Measurements from ENCODE around the gene TMPRSS4. TPM values are rescaled to one million over a fixed set of nuclear protein-coding genes. Genes with fewer than 3 reads are reported as not detected.
A peak's percentile ranks its signal among the peaks of the same experiment; 100 is the strongest.

TMPRSS4 gene
- total RNA-seq, 1 donor from 2014 or later: not detected

DNA sequence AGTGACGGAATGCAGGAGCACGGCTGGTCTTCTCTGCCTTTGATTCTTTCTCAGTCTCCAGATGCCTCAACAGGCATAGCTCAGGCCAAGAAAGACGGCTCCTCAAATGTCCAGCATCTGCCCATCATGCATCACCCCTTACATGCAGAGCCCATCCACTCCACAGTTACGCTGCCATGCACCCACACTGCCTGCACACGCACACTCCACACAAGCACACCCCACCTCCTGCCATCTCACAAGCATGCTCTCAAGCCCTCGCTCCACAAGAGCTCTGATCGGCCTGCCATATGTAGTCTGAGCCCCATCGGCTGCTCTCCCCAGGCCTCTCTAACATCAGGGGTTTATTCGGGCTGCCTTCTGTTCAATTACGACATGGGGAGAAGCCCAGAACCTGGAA, 56.9 kb downstream of the TMPRSS4 start:
- intact Hi-C loops (cut with micrococcal nuclease): no loop called here
- no peak for DNase-seq
- Mint-ChIP-seq H3K9me3 (no peaks in the 10 kb centered on the region), H3K36me3 (ENCODE audit: low read depth) (no peaks in the 10 kb centered on the region), H3K4me1 (no peaks in the 10 kb centered on the region), H3K27ac (no peak overlapping the region), H3K4me3 (no peak overlapping the region), H3K27me3 (peaks cover 21% of the 10 kb centered on the region)

DNA sequence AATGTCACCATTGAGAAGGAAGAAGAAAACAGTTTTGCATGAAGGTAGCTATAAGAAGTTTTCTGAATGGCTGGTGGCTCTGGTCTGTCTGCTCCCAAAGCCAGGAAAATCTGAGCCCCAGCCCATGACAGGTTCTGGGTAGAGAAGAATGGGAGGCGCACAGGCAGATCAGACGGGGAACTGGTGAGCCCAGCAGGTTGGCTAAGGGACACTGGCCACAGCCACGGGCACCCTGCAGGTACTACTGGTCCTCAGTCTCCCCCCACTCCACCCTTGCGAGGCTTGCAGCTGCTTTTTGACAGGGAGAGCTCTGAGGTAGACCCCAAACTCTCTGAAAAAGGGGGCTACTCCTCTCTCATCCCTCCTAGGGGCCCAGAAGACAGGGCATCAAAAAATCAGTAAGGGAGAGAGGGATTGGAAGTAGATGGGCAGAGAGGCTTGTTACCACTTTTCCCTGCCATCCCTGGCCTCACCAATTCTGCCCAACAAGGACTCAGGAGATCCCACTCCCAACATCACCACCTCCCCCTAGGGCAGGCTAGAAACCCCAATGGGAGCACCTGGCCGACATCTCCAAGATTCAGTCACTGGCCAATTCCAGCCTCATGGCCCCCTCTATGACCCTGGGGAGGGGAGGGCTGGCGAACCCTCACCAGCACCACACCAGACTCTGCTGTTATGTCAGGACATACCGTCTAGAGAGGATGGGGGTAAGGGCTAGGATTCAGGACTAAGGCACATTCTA, 58.3 kb downstream of the TMPRSS4 start:
- Mint-ChIP-seq H3K27me3 (peaks cover 28% of the 10 kb centered on the region), H3K9me3 (no peaks in the 10 kb centered on the region)

DNA sequence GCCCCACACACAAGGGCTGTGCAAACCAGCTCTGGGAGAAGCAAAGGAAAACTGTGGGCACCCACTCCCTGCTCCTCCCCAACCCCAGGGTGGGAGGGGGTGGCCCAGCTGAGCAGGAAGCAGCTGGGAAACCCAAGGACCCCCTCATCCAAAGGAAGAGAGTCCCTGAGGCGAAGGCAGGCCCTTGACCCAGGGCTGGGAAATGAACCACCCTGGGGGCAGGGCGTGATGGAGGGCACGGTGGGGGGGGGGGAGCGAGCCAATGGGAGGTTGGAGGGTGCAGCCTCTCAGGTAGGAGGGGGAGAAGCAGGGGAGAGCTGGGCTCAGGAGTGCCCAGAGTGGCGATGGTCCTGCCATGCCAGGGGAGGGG, 58.9 kb downstream of the TMPRSS4 start:
- Mint-ChIP-seq H3K27ac (no peak overlapping the region), H3K4me1 (no peaks in the 10 kb centered on the region), H3K27me3 (peaks cover 33% of the 10 kb centered on the region), H3K4me3 (no peak overlapping the region), H3K9me3 (no peaks in the 10 kb centered on the region), H3K36me3 (ENCODE audit: low read depth) (no peaks in the 10 kb centered on the region)
- DNase-seq: no peak
- intact Hi-C loops (cut with micrococcal nuclease): no loop called here

More for the DNA sequence above, 58.3 kb downstream of the TMPRSS4 start:
- no peaks in the 10 kb centered on the region for H3K4me1 Mint-ChIP-seq
- no peaks in the 10 kb centered on the region for H3K36me3 Mint-ChIP-seq (ENCODE audit: low read depth)
- no peak for DNase-seq
- no peak overlapping the region for H3K4me3 Mint-ChIP-seq
- no peak overlapping the region for H3K27ac Mint-ChIP-seq
- intact Hi-C loops (cut with micrococcal nuclease): no loop called here

DNA sequence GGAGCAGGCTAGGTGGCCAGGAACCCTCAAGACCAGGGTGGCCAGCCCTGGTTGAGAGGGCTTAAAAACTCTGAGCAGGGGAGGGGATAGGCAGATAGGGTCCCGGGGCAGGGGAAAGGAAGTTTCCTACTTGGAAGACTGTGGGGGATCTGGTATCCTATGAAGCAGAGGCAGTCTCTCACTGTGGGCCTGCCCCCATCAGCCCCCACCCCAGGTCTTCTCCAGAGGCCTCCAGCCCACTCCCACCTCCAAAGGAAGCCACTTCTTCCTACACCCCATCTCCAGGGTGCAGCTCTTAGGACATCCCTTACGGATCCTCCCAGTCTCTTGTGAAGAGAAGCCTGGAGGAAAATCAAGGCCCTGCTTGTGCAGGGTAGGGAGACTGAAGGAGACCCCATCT, 59.5 kb downstream of the TMPRSS4 start:
- DNase-seq: no peak
- peaks cover 32% of the 10 kb centered on the region for H3K27me3 Mint-ChIP-seq
- H3K4me1 Mint-ChIP-seq: no peaks in the 10 kb centered on the region
- no peaks in the 10 kb centered on the region for H3K36me3 Mint-ChIP-seq (ENCODE audit: low read depth)
- intact Hi-C loops (cut with micrococcal nuclease): no loop called here
- H3K9me3 Mint-ChIP-seq: no peaks in the 10 kb centered on the region
- no peak overlapping the region for H3K4me3 Mint-ChIP-seq
- no peak overlapping the region for H3K27ac Mint-ChIP-seq

DNA sequence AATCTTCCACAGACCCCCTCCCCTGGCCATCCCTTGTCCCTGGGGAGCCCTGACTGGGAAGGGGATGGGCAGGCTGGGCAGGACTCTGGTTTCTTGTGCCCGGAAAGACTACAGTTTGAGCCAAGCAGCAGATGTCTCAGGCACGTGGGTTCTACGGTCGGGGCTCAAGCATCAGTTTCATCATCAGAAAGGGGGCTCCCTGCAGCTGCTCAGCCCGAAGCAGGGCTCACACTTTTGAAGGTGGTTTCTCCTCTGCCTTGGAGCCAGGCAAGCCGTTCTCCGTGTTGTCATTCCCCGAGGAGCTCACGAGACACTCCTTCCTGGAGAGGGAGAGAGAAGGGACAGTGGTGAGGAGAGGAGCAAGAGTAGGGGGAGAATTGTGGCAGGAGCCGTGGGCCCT, 59.9 kb downstream of the TMPRSS4 start:
- no peaks in the 10 kb centered on the region for H3K9me3 Mint-ChIP-seq
- no peak overlapping the region for H3K27ac Mint-ChIP-seq
- intact Hi-C loops (cut with micrococcal nuclease): no loop called here
- H3K4me3 Mint-ChIP-seq: no peak overlapping the region
- H3K4me1 Mint-ChIP-seq: no peaks in the 10 kb centered on the region
- H3K36me3 Mint-ChIP-seq (ENCODE audit: low read depth): no peaks in the 10 kb centered on the region
- H3K27me3 Mint-ChIP-seq: peaks cover 35% of the 10 kb centered on the region
- no peak for DNase-seq

DNA sequence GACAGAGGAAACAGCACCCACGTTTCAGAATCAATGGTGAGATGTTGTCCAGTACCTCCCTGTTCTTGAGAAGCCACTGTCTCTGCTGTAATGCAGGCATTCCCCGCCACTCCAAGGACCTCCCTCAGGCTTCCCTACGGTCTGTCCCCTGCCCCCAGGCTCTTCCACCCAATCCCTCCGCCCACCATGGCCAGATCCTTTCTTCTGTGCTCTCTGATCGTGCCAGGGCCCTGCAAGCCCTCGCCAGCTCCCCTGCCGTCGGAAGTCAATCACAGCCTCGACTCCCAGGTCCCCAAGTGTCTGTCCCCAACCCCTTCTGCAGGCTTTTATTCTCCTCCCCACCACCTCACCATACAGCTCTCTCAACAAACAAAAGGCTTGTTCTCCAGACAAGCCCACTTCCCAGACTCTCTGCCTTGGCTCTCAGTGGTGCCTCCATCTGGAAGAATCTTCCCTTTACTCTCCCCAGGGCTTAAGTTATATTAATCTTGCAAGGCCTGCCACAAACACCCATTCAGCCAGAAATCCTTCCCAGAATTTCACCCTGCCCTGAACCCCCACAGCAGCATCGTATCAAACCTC, 62.1 kb downstream of the TMPRSS4 start:
- intact Hi-C loops (cut with micrococcal nuclease): no loop called here
- Mint-ChIP-seq H3K4me3 (no peak overlapping the region), H3K4me1 (peaks cover 6% of the 10 kb centered on the region), H3K27ac (no peak overlapping the region), H3K27me3 (peaks cover 54% of the 10 kb centered on the region), H3K36me3 (ENCODE audit: low read depth) (no peaks in the 10 kb centered on the region), H3K9me3 (no peaks in the 10 kb centered on the region)
- no peak for DNase-seq

DNA sequence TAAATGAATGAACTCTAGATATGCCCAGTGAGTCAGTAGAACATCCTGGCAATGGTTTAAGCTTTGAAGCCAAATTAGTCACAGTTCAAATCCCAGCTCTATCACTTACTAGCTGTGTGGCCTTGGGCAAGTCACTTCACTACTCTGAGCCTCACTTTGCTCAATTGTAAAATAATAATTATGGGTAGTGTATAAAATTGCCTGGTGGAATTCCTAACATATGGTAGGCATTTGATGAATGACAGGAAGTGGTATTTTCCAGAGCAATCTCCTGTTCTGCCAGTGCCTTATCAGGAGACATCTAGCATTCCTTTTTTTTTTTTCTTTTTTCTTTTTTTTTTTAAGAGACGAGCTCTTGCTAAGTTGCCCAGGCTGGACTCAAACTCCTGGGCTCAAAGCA, 62.7 kb downstream of the TMPRSS4 start:
- DNase-seq: no peak
- H3K9me3 Mint-ChIP-seq: no peaks in the 10 kb centered on the region
- H3K4me1 Mint-ChIP-seq: peaks cover 6% of the 10 kb centered on the region
- peaks cover 59% of the 10 kb centered on the region for H3K27me3 Mint-ChIP-seq
- no peak overlapping the region for H3K4me3 Mint-ChIP-seq
- no peaks in the 10 kb centered on the region for H3K36me3 Mint-ChIP-seq (ENCODE audit: low read depth)
- H3K27ac Mint-ChIP-seq: no peak overlapping the region
- intact Hi-C loops (cut with micrococcal nuclease): no loop called here

DNA sequence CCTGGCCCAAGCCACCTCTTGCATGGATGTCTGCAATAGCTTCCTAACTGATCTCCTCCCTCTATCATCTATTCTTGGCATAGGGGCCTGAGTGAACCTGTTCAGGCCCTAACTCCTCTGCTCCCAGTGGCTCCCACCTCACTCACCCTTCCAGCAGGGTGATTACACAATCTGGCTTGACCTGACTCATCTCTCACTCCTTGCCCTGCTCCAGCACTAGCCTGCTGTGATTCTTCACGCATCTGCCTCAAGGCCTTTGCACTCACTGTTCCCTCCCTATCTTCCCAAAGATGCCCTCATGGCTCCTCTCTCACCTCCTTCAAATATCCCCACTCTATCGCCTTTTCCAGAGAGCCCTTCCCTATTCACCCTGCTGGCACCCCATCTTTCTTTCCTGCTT, 65.2 kb downstream of the TMPRSS4 start:
- no peak overlapping the region for H3K27ac Mint-ChIP-seq
- peaks cover 66% of the 10 kb centered on the region for H3K27me3 Mint-ChIP-seq
- H3K4me1 Mint-ChIP-seq: peaks cover 17% of the 10 kb centered on the region
- intact Hi-C loops (cut with micrococcal nuclease): no loop called here
- DNase-seq: no peak
- no peaks in the 10 kb centered on the region for H3K9me3 Mint-ChIP-seq
- H3K36me3 Mint-ChIP-seq (ENCODE audit: low read depth): no peaks in the 10 kb centered on the region
- no peak overlapping the region for H3K4me3 Mint-ChIP-seq

DNA sequence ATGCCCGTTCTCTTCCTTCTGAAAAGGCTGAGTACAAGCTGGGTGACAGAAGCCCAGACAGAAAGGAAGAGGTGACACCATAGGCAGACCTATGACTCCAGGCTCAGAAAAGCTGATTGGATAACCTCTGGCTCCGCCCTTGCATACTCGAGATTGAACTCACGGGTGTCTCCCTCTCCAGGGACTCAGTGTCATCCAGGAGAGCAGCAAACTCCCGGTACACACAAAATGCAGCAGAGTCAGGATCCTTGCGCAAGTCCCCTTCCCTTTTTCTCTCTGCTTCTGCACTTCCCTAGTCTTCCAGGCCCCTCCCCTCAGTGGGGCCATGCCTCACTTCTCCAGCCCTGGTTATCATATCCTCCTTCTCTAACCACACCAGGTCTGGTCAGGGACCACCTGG, 65.9 kb downstream of the TMPRSS4 start:
- Mint-ChIP-seq H3K4me3 (peak overlapping the region; percentile 36), H3K27ac (no peak overlapping the region), H3K36me3 (ENCODE audit: low read depth) (no peaks in the 10 kb centered on the region), H3K4me1 (peaks cover 19% of the 10 kb centered on the region), H3K27me3 (peaks cover 68% of the 10 kb centered on the region), H3K9me3 (no peaks in the 10 kb centered on the region)
- intact Hi-C loops (cut with micrococcal nuclease): no loop called here
- DNase-seq: peak; percentile 74

DNA sequence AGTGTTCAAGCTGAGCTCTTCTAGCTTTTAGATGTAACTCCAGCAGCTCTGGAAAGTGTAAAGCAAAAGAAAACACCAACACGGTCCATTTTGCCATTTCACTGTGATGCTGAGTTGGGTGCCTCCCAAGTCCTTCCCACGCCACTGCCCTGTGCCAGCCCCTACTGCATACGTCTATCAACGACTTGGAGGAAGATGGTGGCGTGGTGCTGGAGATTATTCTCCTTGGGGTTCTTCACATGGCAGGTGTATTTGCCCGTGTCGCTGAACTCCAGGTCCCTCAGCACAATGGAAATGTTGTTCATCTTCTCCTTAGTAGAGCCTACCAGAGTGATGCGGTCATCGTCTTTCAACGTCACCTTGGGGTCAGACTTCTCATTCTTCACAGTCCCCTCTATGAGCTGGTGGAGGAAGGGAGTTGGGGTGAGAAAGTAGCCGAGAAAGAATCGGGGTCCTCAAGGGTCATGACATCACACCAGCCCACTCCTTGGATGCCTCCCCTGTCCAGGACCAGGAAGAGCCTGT, 66.8 kb downstream of the TMPRSS4 start:
- no peak overlapping the region for H3K27ac Mint-ChIP-seq
- DNase-seq: no peak
- peaks cover 19% of the 10 kb centered on the region for H3K4me1 Mint-ChIP-seq
- intact Hi-C loops (cut with micrococcal nuclease): loop anchor here (2.0 kb wide), 1 partner anchor 423 kb away; no protein-coding TSS in a partner anchor
- H3K36me3 Mint-ChIP-seq (ENCODE audit: low read depth): no peaks in the 10 kb centered on the region
- H3K9me3 Mint-ChIP-seq: no peaks in the 10 kb centered on the region
- no peak overlapping the region for H3K4me3 Mint-ChIP-seq
- peaks cover 74% of the 10 kb centered on the region for H3K27me3 Mint-ChIP-seq

DNA sequence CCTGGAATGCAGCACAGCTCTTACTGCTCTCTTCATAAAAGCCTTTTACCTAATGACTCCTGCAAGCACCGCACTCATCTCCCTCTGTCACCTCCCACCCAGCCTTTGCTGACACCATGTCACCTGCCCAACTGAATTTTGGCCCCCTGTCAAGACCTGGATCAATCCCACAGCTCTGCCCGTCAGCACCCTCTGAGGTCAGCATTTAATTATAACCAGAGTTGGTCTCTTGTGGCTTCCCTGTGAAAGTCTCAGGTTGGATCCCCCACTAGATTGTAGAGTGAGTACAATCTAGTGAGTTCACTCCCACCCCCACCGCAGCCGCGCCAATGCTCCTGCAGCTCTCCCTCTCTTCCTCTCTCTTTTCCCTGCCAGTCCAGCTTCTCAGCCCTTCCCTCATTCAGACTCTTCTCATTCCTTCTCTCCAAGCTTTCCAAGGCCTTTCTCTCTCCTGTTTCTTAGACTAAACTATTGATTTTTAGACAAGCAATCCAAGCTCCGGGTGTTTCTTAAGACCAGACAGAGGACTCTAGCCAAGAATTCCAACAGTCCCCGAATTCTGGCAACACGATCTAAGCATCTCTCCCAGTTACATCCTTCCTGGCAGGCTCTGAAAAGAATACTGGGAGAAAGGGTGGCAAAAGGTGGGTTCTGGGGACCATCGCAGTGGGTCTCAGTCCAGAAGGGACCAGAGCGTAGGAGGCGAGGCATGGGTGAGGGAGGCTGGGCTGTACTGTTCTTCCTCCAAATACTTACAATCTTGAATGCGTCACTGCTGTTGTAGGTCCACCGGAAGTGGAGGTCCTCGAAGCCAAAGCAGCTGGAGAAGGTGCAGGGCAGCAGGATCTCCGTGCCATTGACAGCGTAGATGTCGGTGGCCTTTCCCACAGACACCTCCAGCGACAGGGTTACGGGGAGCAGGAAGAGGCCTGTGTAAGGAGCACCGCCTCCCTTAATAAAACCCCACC, 67.7 kb downstream of the TMPRSS4 start:
- Mint-ChIP-seq H3K36me3 (ENCODE audit: low read depth) (no peaks in the 10 kb centered on the region), H3K9me3 (no peaks in the 10 kb centered on the region), H3K4me1 (peaks cover 19% of the 10 kb centered on the region), H3K27ac (no peak overlapping the region), H3K27me3 (peaks cover 72% of the 10 kb centered on the region), H3K4me3 (no peak overlapping the region)
- DNase-seq: no peak
- intact Hi-C loops (cut with micrococcal nuclease): loop anchor here (1.0 to 5.0 kb wide), 5 partner anchors 27 to 467 kb away; partner anchors contain the start of genes CD3D and CD3G

DNA sequence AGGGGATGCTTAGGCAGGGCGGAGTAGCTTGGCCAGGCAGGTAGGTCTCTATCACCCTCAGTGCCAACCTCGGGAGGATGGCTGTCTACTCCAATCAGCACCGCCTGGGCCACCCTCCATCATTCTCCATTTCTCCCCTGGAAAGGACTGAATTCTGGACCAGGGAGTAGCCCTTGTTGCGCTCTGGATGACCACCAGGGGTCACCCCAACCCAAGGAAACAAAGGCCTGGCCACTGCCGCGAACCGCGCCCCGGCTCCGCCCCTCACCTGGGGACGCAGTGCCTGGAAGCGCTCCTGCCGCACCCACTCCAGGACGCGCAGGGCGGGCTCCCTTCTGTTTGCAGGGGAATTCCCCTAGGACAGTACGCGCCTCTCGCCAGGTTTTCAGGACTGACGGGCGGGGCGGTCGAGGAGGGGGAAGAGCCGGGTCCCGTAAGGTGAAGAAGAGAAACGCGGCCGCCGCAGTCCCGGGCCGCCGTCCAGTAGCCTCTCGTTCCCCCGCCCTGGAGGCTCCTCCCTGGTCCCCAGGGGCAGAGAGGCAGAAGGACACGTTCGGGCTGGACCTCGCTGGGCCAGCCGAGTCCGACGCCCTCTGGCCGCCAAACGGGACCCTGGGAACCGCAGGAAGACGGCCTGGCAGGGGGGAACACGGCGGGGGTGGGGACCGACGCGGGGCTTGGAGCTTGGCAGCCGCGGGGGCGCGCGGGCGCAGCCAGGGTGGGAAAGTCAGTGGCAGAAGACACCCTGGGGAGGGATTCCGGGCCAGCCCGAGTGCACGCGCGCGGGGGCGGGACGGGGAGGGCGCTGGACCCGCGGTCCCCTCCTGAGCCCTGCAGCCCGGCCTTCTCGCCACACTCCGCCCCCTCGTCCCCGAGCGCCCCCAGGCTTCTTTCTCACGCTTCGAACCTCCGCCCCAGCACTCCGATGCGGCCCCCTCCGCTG, 68.7 kb downstream of the TMPRSS4 start:
- Mint-ChIP-seq H3K27ac (peak overlapping the region; percentile 38), H3K4me1 (peaks cover 19% of the 10 kb centered on the region), H3K4me3 (peak overlapping the region; percentile 86), H3K27me3 (peaks cover 73% of the 10 kb centered on the region), H3K9me3 (no peaks in the 10 kb centered on the region), H3K36me3 (ENCODE audit: low read depth) (no peaks in the 10 kb centered on the region)
- peak; percentile 97 for DNase-seq
- intact Hi-C loops (cut with micrococcal nuclease): loop anchor here (1.0 to 5.0 kb wide), 6 partner anchors 26 to 466 kb away; partner anchors contain the start of genes CD3D and CD3G

DNA sequence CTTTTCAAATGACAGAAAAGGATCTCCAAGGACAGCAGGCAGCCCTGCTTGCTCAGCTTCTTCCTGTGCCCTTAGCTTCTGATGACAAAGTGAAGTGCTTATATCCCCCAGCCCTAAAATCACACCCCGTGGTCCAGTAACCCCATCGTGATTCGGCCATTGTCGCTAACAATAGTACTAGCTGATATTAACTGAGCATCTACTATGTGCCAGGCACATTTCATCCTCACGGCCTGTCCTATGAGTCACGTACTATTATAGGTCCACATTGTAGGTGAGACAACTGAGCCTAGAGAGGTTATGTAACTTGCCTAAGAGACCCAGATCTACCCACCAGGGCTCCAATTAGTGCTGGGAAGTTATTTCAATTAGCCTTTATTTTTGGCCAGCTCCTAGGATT, 69.7 kb downstream of the TMPRSS4 start:
- Mint-ChIP-seq H3K9me3 (no peaks in the 10 kb centered on the region), H3K4me1 (peaks cover 19% of the 10 kb centered on the region), H3K27ac (peak overlapping the region; percentile 46), H3K36me3 (ENCODE audit: low read depth) (no peaks in the 10 kb centered on the region), H3K27me3 (peaks cover 79% of the 10 kb centered on the region), H3K4me3 (peak overlapping the region; percentile 86)
- no peak for DNase-seq
- intact Hi-C loops (cut with micrococcal nuclease): loop anchor here (2.0 to 5.0 kb wide), 2 partner anchors 196 to 342 kb away; partner anchors contain the start of genes CD3D and CD3G

All from activated CD4-positive, alpha-beta T cell treated with anti-CD3 and anti-CD28 coated beads, Interleukin-2, amount 10 ng/mL, durations not matched to agents 24 days and 14 days (primary cell).